HK-2 (cell line): ENCODE measurements around the gene CNOT10.
"Not testable (repeated sequence)": the region's sequence is repeated elsewhere in the genome, so short reads cannot be mapped to it uniquely, and the experiment has no call there.

Experiments
- DNase-seq: peaks from one replicate; pipeline ENCODE4 v3.0.0-alpha.2; 2018; ENCODE audit not compliant: unreplicated experiment

CNOT10 gene

GRCh38 chr3:32757618-32758374 lies 72.8 kb downstream of the CNOT10 start:
- DNase-seq: no peak

- no peak for DNase-seq
Observed at GRCh38 chr3:32758375-32758753, 73.4 kb downstream of the CNOT10 start.

GRCh38 chr3:32759342-32759741 lies 74.4 kb downstream of the CNOT10 start:
- DNase-seq: no peak

GRCh38 chr3:32764481-32764880 lies 79.5 kb downstream of the CNOT10 start:
- DNase-seq: no peak

GRCh38 chr3:32778389-32778788 lies 93.4 kb downstream of the CNOT10 start:
- DNase-seq: no peak

- no peak for DNase-seq
Observed at GRCh38 chr3:32780071-32780734, 95.2 kb downstream of the CNOT10 start.

GRCh38 chr3:32780735-32781210 lies 95.8 kb downstream of the CNOT10 start:
- peak; percentile 57 for DNase-seq

- peak; percentile 73 for DNase-seq
Observed at GRCh38 chr3:32781211-32781968, 96.4 kb downstream of the CNOT10 start.

- DNase-seq: not testable (repeated sequence)
Observed at GRCh38 chr3:32781969-32782270, 96.9 kb downstream of the CNOT10 start.

- no peak for DNase-seq
Observed at GRCh38 chr3:32782407-32782806, 97.4 kb downstream of the CNOT10 start.

- DNase-seq: no peak
Observed at GRCh38 chr3:32791833-32792232, 106.8 kb downstream of the CNOT10 start.

GRCh38 chr3:32794487-32795308 lies 109.7 kb downstream of the CNOT10 start:
- DNase-seq: no peak

GRCh38 chr3:32796384-32796950 lies 111.5 kb downstream of the CNOT10 start:
- DNase-seq: not testable (repeated sequence)

- DNase-seq: no peak
Observed at GRCh38 chr3:32797776-32798175, 112.8 kb downstream of the CNOT10 start.

GRCh38 chr3:32801440-32801839 lies 116.5 kb downstream of the CNOT10 start:
- DNase-seq: not testable (repeated sequence)

GRCh38 chr3:32813180-32813579 lies 128.2 kb downstream of the CNOT10 start:
- peak; percentile 52 for DNase-seq

- DNase-seq: no peak
Observed at GRCh38 chr3:32814361-32814760, 129.4 kb downstream of the CNOT10 start.

- no peak for DNase-seq
Observed at GRCh38 chr3:32815841-32816438, 131.0 kb downstream of the CNOT10 start.

GRCh38 chr3:32816439-32817256 lies 131.7 kb downstream of the CNOT10 start:
- no peak for DNase-seq

- DNase-seq: no peak
Observed at GRCh38 chr3:32817257-32817557, 132.2 kb downstream of the CNOT10 start.
